GM21367 (cell line): ENCODE data around the gene CARD19.
A peak's percentile ranks its signal among the peaks of the same experiment; 100 is the strongest.

Experiments used
- ATAC-seq: cut with Tn5 transposase; IDR thresholded peaks from one replicate; pipeline ENCODE4 v1.9.1; 2021; ENCODE audit not compliant: unreplicated experiment

The CARD19 gene, protein sequence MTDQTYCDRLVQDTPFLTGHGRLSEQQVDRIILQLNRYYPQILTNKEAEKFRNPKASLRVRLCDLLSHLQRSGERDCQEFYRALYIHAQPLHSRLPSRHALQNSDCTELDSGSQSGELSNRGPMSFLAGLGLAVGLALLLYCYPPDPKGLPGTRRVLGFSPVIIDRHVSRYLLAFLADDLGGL

GRCh38 chr9:93096131-93096802 lies at the start of gene CARD19:
TSS of gene CARD19 (plus strand) at chr9:93096217. CDS start at chr9:93096346, 129 bp downstream.
- peak; percentile 34 for ATAC-seq

DNA sequence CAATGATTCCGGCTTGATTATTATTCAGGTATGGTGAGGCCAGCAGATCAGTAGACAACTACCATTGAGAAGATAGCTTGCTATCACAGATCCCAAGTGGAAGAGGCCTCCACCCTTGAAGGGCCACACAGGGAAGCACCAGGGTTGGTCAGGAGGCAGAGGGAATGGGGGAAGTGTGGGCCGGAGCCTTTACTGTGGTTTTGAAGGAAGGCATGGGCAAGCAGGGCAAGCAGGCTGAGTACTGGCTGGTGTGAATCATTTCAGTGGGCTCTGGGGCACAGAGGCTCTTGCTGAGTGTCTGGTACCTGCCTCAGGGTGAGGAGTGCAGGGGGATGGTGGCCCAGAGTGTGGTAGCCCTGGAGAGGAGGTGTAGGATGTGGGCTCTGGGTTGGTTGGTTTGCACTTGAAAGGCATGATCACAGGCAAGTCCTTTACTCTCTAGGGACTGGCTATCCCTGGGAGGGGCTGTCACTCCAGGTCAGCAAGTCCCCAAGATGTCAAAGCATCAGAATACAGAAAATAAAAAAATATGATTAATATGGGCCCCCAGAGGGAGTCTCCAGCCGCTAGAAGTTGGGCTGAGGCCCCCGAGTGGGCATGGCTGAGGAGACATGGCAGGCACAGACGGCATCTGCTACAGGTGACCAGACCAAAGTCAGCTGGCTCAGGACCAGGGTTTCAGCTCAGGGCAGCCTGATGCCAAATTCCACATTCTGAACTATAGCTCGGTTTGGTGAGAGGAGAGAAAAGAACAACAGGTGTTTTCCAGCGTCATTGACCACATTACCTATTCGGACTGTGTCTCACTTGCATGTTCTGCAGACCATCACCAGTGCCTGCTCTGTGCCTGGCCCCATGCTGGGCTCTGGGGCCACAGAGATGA lies 47.2 kb upstream of the CARD19 start:
- no peak for ATAC-seq

DNA sequence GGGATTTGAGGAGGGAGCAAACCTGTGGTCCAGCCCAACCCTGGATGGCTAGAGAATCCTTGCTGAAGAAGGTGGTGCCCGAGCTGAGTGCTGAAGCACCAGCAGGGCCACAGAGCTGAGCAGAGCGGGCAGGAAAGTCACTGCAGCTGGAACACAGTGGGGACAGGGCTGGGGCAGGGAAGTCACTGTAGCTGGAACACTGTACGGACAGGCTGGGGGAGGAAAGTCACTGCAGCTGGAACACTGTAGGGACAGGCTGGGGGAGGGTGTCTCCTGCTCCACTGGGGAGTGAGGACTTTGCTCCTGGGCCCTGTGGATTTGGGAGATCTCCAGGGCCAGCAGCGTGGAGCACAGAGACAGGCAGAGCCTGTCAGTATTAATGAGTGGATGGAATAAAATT lies 46.5 kb upstream of the CARD19 start:
- ATAC-seq: no peak

- no peak for ATAC-seq
Measured at GRCh38 chr9:93050231-93050630, 45.8 kb upstream of the CARD19 start.

DNA sequence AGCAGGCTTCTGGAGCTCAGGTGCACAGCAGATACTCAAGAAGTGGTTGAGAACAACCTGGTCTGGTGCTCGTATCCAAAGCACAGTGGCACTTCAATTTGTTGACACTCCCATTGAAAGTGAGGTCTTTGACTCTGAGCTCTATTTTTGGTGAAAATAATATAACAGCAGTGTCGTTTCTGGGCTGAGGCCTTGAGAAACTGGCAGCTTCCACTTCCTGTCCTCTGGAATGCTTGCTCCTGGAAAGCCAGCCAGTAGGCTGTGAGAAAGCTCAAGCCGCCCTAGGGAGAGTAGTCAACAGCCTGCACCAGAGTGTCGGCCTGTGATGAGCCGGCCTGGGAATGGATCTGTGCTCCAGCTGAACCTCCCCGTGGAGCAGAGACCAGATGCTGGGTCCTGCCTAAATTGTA lies 44.3 kb upstream of the CARD19 start:
- no peak for ATAC-seq

GRCh38 chr9:93052791-93053540 lies 43.1 kb upstream of the CARD19 start:
- ATAC-seq: no peak

DNA sequence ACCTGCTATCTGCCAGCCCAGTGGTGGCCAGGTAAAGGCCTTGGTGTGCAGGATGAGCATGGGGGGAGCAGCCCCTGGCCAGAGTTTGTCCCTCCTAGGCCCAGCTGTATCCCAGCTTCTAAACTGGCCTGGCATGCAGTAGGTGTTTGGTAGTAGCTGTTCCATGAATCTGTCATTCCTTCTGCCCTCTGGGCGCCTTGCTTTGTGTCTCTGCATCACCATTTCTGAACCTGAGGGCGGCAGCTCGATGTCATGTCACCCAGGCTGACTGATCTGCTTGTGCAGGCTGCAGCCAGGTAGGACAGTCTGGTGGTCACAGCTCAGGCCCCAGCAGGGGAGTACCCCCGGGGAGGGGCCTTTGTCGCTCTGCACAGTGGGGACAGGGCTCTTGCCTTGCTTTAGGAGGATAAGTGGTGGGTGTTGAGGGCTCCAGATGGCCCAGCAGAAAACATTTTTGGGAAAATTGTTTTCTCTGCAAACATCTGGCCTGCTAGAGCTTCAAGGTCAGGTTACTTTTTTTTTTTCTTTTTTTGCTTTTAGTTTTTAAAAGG lies 42.2 kb upstream of the CARD19 start:
- ATAC-seq: no peak

DNA sequence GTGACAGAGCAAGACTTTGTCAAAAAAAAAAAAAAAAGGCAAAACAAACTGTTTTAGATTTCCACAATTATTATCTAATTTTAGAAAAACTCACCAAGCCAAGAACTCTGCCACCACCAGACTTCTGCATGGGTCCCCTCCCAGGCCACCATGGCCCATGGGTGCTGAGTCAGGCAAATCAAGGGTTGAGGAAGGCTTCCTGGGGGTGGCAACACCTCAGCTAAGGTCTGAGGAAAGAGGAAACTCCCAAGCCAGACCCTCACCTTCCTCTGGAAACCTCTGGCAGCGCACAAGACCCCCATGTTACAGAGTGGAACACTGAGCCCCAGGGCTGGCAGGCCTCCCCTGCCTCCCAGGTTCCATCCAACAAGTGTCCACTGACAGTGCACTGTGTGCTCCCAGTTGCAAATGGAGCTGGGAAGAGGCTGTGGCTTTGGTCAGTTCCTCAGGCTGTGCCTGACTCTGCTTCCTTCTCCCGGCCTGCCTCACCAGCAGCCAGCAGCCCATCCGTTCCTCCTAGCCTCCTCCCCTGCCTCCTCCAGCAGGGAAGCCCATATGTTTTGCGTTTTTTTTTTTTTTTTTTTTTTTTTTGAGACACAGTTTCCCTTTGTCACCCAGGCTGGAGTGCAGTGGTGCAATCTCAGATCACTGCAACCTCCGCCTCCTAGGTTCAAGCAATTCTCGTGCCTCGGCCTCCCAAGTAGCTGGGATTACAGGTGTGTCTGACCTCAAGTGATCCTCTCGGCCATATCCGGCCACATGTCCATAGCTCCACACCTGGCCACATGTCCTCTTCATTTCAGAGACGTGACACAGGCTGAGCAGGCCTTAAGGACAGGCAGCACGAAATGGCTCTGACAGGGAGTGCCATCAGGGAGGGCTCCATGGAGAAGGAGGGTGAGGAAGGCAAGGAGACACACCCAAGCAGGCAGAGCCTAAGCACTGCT lies 41.0 kb upstream of the CARD19 start:
- ATAC-seq: no peak

- no peak for ATAC-seq
Measured at GRCh38 chr9:93057042-93057702, 38.8 kb upstream of the CARD19 start.

DNA sequence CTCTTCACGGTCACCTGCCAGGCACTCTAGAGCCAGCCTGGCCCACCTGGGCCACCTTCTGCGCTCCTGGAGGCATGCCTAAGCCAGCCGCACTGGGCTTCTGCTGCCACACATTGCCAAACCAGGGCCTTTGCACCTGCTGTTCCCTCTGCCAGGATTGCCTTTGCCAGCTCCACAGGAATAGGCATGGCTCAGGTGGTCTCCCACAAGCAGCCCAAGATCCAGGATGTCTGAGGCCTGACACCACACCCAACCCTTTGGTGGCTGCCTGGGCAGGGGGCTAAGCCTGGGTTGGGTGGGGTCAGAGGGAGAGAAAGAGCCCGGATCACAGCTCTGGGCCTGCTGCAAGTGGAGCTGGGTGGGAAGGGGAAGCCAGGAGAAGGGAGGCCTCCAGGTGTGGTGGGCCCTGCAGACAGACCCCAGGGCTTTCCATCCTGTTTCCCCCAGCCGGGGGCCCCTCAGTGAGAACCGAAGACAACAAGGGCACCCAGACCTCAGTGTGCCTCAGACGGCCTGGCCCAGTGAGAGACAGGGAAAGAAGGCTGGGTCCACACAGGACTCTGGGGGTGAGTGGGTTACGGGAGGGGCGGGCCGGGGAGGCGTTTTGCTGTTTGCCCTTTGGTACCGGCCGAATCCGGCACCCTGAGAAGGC lies 38.2 kb upstream of the CARD19 start:
- peak; percentile 10 for ATAC-seq

DNA sequence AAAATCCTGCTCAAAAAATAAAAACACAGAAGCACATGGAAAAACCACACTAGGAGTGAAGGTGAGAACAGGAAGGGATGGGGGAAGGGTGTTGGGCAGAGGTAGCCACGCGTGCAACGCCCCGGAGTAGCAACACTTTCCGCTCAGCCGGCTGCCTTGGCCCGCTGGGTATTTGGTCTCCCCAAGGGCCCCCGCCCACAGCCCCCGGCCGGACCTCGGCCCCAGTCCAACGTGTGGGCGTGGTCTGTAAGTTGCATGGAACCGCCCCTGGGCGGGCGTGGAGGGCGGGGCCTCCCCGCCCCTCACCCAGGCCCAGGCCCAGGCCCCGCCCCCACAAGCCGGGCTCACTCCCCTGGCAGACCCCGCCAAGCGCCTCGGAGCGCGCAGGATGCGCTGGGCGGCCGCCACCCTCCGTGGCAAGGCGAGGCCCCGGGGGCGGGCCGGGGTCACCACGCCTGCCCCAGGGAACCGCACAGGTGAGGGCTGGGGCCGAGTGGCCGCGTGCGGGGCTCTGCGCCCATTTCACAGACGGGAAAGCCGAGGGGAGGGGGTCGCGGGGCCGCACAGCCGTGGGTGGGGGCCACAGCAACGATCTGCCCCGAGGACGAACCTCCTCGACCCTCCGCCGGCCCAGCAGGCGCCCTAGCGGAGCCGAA lies 37.5 kb upstream of the CARD19 start, which contains the start of gene SUSD3:
Gene SUSD3, plus strand, starts transcription at position 347 of the 656 bp plus-strand sequence. Its CDS starts 42 bp downstream, at position 389.
- peak; percentile 34 for ATAC-seq

DNA sequence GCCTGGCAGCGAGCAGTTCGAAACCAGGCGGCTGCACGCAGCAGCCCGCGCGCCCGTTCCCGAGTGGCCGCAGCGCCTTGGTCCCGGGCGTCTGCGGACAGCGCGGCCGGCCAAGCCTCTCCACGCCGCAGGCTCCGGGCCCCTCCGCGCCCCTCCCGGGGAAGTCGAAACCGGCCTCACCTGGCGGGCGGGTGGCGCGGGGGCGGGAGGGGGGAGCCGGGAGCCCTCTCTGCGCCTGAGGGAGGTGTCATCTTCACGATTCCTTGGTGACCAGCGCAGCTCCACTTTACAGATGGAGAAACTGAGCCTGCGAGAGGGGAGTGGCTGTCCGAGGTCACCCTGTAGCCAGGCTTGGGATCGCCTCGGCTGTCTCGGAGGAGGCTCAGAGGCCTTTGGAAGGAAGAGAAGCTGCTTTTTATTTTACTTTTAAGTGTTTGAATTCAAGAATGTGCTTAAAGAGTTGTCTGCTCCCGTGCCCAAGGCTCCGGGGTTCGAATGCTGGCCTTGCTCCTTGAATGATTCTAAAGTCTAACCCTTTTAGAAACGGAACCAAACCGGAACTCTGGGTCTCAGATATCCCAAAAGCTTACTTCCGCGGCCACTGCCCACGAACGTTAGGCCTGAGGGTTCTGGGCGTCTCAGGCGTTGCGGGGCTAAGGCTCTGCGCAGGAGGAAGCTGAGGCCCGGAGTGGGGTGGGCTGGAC lies 36.9 kb upstream of the CARD19 start:
- no peak for ATAC-seq

DNA sequence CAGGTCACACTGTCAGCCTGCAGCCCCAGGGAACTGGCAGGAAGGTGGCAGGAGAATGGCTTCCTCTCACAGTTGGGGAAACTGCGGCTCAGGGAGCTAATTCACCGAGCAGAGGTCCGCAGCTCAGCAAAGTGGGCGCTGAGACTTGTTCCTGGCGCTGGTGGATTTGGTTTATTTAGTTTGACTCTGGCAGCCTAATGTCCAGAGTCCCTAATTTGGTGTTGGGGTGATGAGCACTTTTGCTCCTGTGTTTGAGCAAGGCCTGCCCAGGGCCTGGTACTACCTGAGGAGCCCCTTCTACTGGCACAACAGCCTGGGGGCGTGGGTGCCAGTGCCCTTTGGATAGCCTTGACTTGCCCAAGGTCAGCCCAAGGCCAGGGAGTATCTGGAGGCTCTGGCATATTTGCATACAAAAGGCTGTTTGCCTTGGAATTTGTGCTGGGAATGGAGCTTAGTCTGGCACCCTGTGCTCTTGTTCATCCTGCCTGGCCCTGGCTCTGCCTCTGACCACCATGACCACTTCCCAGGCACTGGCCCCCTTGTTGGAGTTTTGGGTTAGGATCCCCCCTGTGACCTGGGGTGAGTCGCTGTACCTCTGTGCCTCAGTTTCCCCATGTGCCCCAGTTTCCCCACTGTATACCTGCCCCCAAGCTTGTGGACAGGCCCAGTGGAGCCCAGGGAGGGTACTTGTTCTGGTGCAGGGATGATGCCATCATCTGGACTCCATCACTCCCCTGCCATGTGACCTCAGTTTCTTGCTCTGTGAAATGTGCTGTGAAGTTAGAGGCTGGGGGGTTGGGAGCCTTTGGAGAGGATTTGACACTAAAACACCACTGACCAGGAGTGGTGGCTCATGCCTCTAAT lies 36.1 kb upstream of the CARD19 start:
- no peak for ATAC-seq

- no peak for ATAC-seq
Measured at GRCh38 chr9:93060746-93061259, 35.2 kb upstream of the CARD19 start.

GRCh38 chr9:93061260-93061751 lies 34.7 kb upstream of the CARD19 start:
- no peak for ATAC-seq
